LNCaP clone FGC (cell line): ENCODE data around the gene UBL5.
"Not testable (repeated sequence)": the region's sequence is repeated elsewhere in the genome, so short reads cannot be mapped to it uniquely, and the experiment has no call there.

ENCODE experiments used
- DNase-seq: peaks from one replicate; pipeline ENCODE4 v3.0.0-alpha.2; 2011; ENCODE audit warnings: low read depth
- H3K4me3 ChIP-seq: 2 replicates; pipeline ENCODE4 v1.5.1; 2011; ENCODE audit warnings: mild to moderate bottlenecking, low read depth, low read length, control low read depth
- CTCF ChIP-seq: IDR thresholded peaks from 2 replicates; pipeline ENCODE4 v1.5.1; 2012; ENCODE audit warnings: mild to moderate bottlenecking; ENCODE audit not compliant: control insufficient read depth, insufficient read depth; ENCODE audit errors: extremely low read depth

UBL5 gene

GRCh38 chr19:9818734-9819595 is 8.8 kb upstream of the UBL5 start, which contains the start of gene FBXL12:
Gene FBXL12 (minus strand): TSS chr19:9819079. CDS start chr19:9818813, 266 bp downstream.
- DNase-seq = peak; percentile 96
- peak within 1 kb of the TSS; percentile 99 for H3K4me3 ChIP-seq
- TF ChIP-seq CTCF = no peak

GRCh38 chr19:9819596-9819909 is 8.2 kb upstream of the UBL5 start:
- TF ChIP-seq CTCF = no peak
- peak overlapping the region; percentile 12; the same call in 1 of the 2 replicates for H3K4me3 ChIP-seq
- no peak for DNase-seq

GRCh38 chr19:9820034-9820433 is 7.7 kb upstream of the UBL5 start:
- not testable (repeated sequence) for DNase-seq
- H3K4me3 ChIP-seq = peak overlapping the region; percentile 12; the same call in 1 of the 2 replicates

GRCh38 chr19:9823816-9824215 is 3.9 kb upstream of the UBL5 start:
- H3K4me3 ChIP-seq = no peak overlapping the region
- no peak for DNase-seq
- TF ChIP-seq CTCF = no peak

- TF ChIP-seq CTCF = no peak
- DNase-seq = no peak
- peak overlapping the region; percentile 79 for H3K4me3 ChIP-seq
These were observed 889 bp downstream of the UBL5 start for GRCh38 chr19:9828551-9829063.

GRCh38 chr19:9834307-9834725 is 6.6 kb downstream of the UBL5 start:
- no peak for TF ChIP-seq CTCF
- peak overlapping the region; percentile 80; the same call in 1 of the 2 replicates for H3K4me3 ChIP-seq
- no peak for DNase-seq

- peak; percentile 52 for TF ChIP-seq CTCF
- peak within 1 kb of the TSS; percentile 80 for H3K4me3 ChIP-seq
- peak; percentile 93 for DNase-seq
These were observed 7.2 kb downstream of the UBL5 start, which contains the start of gene PIN1 for GRCh38 chr19:9834726-9835506. Gene PIN1 (plus strand): TSS chr19:9835318. CDS start chr19:9835345, 27 bp downstream.
